Astrocyte of the cerebellum (primary cell): ENCODE data around the gene GHSR.
A peak's percentile ranks its signal among the peaks of the same experiment; 100 is the strongest.

Experiments used
- DNase-seq: peaks from one replicate; pipeline ENCODE4 v3.0.0-alpha.2; 2011; ENCODE audit warnings: low read depth
- H3K4me3 ChIP-seq: 2 replicates; pipeline ENCODE4 v1.5.1; 2011; ENCODE audit warnings: mild to moderate bottlenecking, low read depth, low read length, moderate library complexity
- CTCF ChIP-seq: IDR thresholded peaks from 2 replicates; pipeline ENCODE4 v1.5.1; 2012; ENCODE audit warnings: low read length, low read depth, moderate library complexity, mild to moderate bottlenecking; ENCODE audit errors: missing control alignments
- in situ Hi-C: cut with HindIII; loops from 2 replicates; pipeline ENCODE4 v1.10.0; 2017; ENCODE audit warnings: low sequenced_read_pairs

The GHSR gene

GRCh38 chr3:172456404-172456803, 8.1 kb upstream of the GHSR start:
- in situ Hi-C loops = no loop called here
- H3K4me3 ChIP-seq = no peak overlapping the region
- DNase-seq = no peak
- TF ChIP-seq CTCF = no peak

GRCh38 chr3:172454180-172454579, 5.9 kb upstream of the GHSR start:
- no peak for DNase-seq
- H3K4me3 ChIP-seq = no peak overlapping the region
- in situ Hi-C loops = no loop called here
- TF ChIP-seq CTCF = no peak

- H3K4me3 ChIP-seq = peak overlapping the region; percentile 13
- DNase-seq = no peak
- no peak for TF ChIP-seq CTCF
- in situ Hi-C loops = no loop called here
These were observed 1.4 kb upstream of the GHSR start for GRCh38 chr3:172449466-172450149.

GRCh38 chr3:172448661-172449465, 607 bp upstream of the GHSR start:
- in situ Hi-C loops = no loop called here
- H3K4me3 ChIP-seq = no peak overlapping the region
- TF ChIP-seq CTCF = no peak
- no peak for DNase-seq

GRCh38 chr3:172446198-172446597, 2.1 kb downstream of the GHSR start:
- no peak for DNase-seq
- no peak overlapping the region for H3K4me3 ChIP-seq
- TF ChIP-seq CTCF = no peak
- in situ Hi-C loops = no loop called here

GRCh38 chr3:172444821-172445220, 3.4 kb downstream of the GHSR start:
- in situ Hi-C loops = no loop called here
- DNase-seq = no peak
- no peak for TF ChIP-seq CTCF
- H3K4me3 ChIP-seq = no peak overlapping the region
